WTC11 (cell line): ENCODE results near the gene TTC7B. TPM values are rescaled to one million over a fixed set of nuclear protein-coding genes. Genes with fewer than 3 reads are reported as not detected.

Experiments used
- ATAC-seq: fragments of 200-7000 bp; cut with Tn5 transposase; 2 replicates; pipeline ENCODE4 v1.10.0; 2021; ENCODE audit warnings: mild to moderate bottlenecking, moderate library complexity
- CTCF ChIA-PET: fragments of 300-600 bp; sonication (Branson Sonifier 250); formaldehyde crosslinking; loops from one replicate; lab custom pipeline; 2021; ENCODE audit warnings: antibody characterized with exemption; lab: Charles Lee
- POLR2A ChIA-PET: fragments of 350-600 bp; sonication (Branson Sonifier 250); formaldehyde crosslinking; loops from one replicate; lab custom pipeline; 2021; ENCODE audit warnings: antibody characterized with exemption; lab: Charles Lee
- DNase-seq: peaks from one replicate; pipeline ENCODE4 v3.0.0; 2021; ENCODE audit warnings: low spot score
- H3K27ac Mint-ChIP-seq: 2 replicates; pipeline ENCODE4 v1.8.0; 2021; ENCODE audit warnings: mixed read lengths
- H3K27me3 Mint-ChIP-seq: 2 replicates; pipeline ENCODE4 v1.8.0; 2021; ENCODE audit warnings: low read depth, mild to moderate bottlenecking, moderate library complexity, mixed read lengths
- H3K36me3 Mint-ChIP-seq: 2 replicates; pipeline ENCODE4 v1.8.0; 2021; ENCODE audit warnings: mixed read lengths
- H3K4me1 Mint-ChIP-seq: 2 replicates; pipeline ENCODE4 v1.8.0; 2022; ENCODE audit warnings: mixed read lengths
- H3K4me3 Mint-ChIP-seq: 2 replicates; pipeline ENCODE4 v1.8.0; 2021; ENCODE audit warnings: mild to moderate bottlenecking, moderate library complexity, mixed read lengths
- H3K9me3 Mint-ChIP-seq: 2 replicates; pipeline ENCODE4 v1.8.0; 2021; ENCODE audit warnings: mixed read lengths
- AR ChIP-seq: fragments of 250-450 bp; sonication (Bioruptor Pico); IDR thresholded peaks from 2 replicates; pipeline ENCODE4 v1.9.0; 2021; ENCODE audit warnings: mild to moderate bottlenecking
- EMX1 ChIP-seq: fragments of 250-450 bp; sonication (Bioruptor Pico); IDR thresholded peaks from 2 replicates; pipeline ENCODE4 v1.8.0; 2021; ENCODE audit warnings: mild to moderate bottlenecking
- FOXK1 ChIP-seq: sonication (generic); formaldehyde crosslinking; IDR thresholded peaks from 2 replicates; pipeline ENCODE4 v1.8.0; 2022; ENCODE audit warnings: mild to moderate bottlenecking, moderate library complexity, missing genetic modification reagents
- KAT7 ChIP-seq: sonication (generic); formaldehyde crosslinking; IDR thresholded peaks from 2 replicates; pipeline ENCODE4 v1.8.1; 2023; ENCODE audit warnings: missing genetic modification reagents, mild to moderate bottlenecking, borderline replicate concordance
- MXD4 ChIP-seq: fragments of 250-450 bp; sonication (Bioruptor Pico); IDR thresholded peaks from 2 replicates; pipeline ENCODE4 v1.8.0; 2021; ENCODE audit warnings: mild to moderate bottlenecking, moderate library complexity, borderline replicate concordance
- NFYB ChIP-seq: sonication (generic); formaldehyde crosslinking; conservative IDR thresholded peaks from 2 replicates; pipeline ENCODE4 v1.8.0; 2022; ENCODE audit warnings: low read depth, missing genetic modification reagents
- RELA ChIP-seq: sonication (generic); formaldehyde crosslinking; IDR thresholded peaks from 2 replicates; pipeline ENCODE4 v1.8.1; 2022; ENCODE audit warnings: missing genetic modification reagents, mild to moderate bottlenecking, borderline replicate concordance
- RORB ChIP-seq: fragments of 250-450 bp; sonication (Bioruptor Pico); IDR thresholded peaks from 2 replicates; pipeline ENCODE4 v1.9.0; 2021; ENCODE audit warnings: mild to moderate bottlenecking
- TCF7 ChIP-seq: sonication (generic); formaldehyde crosslinking; IDR thresholded peaks from 2 replicates; pipeline ENCODE4 v1.8.0; 2022; ENCODE audit warnings: mild to moderate bottlenecking, low read depth, missing genetic modification reagents, moderate library complexity
- TEAD4 ChIP-seq: sonication (generic); formaldehyde crosslinking; IDR thresholded peaks from 2 replicates; pipeline ENCODE4 v1.8.0; 2022; ENCODE audit warnings: mild to moderate bottlenecking, missing genetic modification reagents
- ZBTB21 ChIP-seq: sonication (generic); formaldehyde crosslinking; IDR thresholded peaks from 2 replicates; pipeline ENCODE4 v1.8.1; 2023; ENCODE audit warnings: mild to moderate bottlenecking, missing genetic modification reagents, borderline replicate concordance
- ZNF263 ChIP-seq: sonication (generic); formaldehyde crosslinking; IDR thresholded peaks from 2 replicates; pipeline ENCODE4 v1.8.1; 2022; ENCODE audit warnings: low read depth, mild to moderate bottlenecking, moderate library complexity, missing genetic modification reagents
- ZSCAN18 ChIP-seq: fragments of 250-450 bp; sonication (Bioruptor Pico); IDR thresholded peaks from 2 replicates; pipeline ENCODE4 v2.1.2; 2022; ENCODE audit warnings: mild to moderate bottlenecking, moderate library complexity
- total RNA-seq: library from RNA; stranded (reverse); gene quantifications from 3 replicates; pipeline ENCODE4 v1.2.3, GENCODE V29; 2021
- TF ChIP-seq, protein P1 (sequence below): sonication (generic); formaldehyde crosslinking; IDR thresholded peaks from 2 replicates; pipeline ENCODE4 v1.8.1; 2023; ENCODE audit warnings: mild to moderate bottlenecking, missing genetic modification reagents, borderline replicate concordance
- TF ChIP-seq, protein P2 (sequence below): sonication (generic); formaldehyde crosslinking; conservative IDR thresholded peaks from 2 replicates; pipeline ENCODE4 v1.8.1; 2023; ENCODE audit warnings: mild to moderate bottlenecking, low read depth, missing genetic modification reagents, moderate library complexity
- TF ChIP-seq, protein P3 (sequence below): sonication (generic); formaldehyde crosslinking; IDR thresholded peaks from 2 replicates; pipeline ENCODE4 v1.8.0; 2022; ENCODE audit warnings: missing genetic modification reagents
- TF ChIP-seq, protein P4 (sequence below): sonication (generic); formaldehyde crosslinking; IDR thresholded peaks from 2 replicates; pipeline ENCODE4 v1.8.1; 2022; ENCODE audit warnings: low read depth, missing genetic modification reagents, borderline replicate concordance

The TTC7B gene
- total RNA-seq, 1 experiment from 2014 or later, result 27.6 TPM

DNA sequence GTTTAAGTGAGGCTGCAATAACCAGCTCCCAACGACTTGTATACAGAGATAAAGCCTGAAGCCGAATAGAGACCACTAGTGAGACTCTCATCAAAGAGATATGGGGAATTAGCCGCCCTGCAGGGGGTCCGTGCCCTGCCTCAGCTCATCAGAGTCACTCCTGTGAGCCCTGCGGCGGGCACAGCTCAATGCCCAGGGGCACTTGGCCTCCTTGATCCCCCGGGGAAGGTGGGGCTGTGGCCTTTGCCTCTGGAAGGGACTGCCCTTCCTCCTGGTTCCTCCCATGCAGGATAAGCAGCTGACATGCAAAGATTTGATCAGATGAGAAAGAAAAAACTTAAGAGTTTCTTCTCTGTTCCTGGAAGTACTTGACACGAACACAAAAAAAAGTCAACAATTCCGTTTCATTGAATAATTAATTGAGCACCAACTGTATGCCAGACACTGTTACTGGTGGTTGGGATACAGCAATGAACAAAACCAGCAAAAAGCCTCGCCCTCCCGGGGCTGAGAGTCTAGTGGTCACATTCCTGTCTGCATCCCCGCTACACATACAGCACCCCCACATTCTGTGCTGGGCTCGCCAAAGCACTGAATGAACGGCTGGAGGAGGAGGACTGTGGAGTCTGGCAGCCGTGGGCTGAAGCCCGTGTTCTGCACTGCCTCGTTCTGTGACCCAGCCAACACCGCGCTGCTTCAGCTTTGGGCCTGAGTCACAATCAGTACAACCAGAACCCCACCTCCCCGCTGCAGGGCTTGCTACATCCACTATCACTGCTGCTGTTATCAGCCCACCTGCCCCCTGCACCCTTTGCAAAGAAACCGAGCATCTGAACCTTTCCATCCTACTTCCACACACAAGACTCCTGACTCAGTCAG lies 10.3 kb downstream of the TTC7B start:
- ChIA-PET CTCF (interaction anchor here (1.2 to 2.1 kb wide), 2 partner anchors 11 to 48 kb away, joined by 4 to 6 read pairs; no protein-coding TSS in a partner anchor), POLR2A (no interaction called here)
- Mint-ChIP-seq H3K27me3 (no peaks in the 10 kb centered on the region), H3K4me1 (peaks cover 14% of the 10 kb centered on the region), H3K36me3 (no peaks in the 10 kb centered on the region), H3K27ac (no peak overlapping the region), H3K9me3 (no peaks in the 10 kb centered on the region), H3K4me3 (no peak overlapping the region)
- DNase-seq (no peak), ATAC-seq (no peak)
- TF ChIP-seq EMX1 (CRISPR knock-in tag), result no peak
- TF ChIP-seq TCF7 (CRISPR knock-in tag), result no peak
- TF ChIP-seq ZNF263 (CRISPR knock-in tag), result no peak
- no peak for TF ChIP-seq KAT7 (CRISPR knock-in tag)
- TF ChIP-seq RORB (CRISPR knock-in tag), result no peak
- TF ChIP-seq, protein P1, sequence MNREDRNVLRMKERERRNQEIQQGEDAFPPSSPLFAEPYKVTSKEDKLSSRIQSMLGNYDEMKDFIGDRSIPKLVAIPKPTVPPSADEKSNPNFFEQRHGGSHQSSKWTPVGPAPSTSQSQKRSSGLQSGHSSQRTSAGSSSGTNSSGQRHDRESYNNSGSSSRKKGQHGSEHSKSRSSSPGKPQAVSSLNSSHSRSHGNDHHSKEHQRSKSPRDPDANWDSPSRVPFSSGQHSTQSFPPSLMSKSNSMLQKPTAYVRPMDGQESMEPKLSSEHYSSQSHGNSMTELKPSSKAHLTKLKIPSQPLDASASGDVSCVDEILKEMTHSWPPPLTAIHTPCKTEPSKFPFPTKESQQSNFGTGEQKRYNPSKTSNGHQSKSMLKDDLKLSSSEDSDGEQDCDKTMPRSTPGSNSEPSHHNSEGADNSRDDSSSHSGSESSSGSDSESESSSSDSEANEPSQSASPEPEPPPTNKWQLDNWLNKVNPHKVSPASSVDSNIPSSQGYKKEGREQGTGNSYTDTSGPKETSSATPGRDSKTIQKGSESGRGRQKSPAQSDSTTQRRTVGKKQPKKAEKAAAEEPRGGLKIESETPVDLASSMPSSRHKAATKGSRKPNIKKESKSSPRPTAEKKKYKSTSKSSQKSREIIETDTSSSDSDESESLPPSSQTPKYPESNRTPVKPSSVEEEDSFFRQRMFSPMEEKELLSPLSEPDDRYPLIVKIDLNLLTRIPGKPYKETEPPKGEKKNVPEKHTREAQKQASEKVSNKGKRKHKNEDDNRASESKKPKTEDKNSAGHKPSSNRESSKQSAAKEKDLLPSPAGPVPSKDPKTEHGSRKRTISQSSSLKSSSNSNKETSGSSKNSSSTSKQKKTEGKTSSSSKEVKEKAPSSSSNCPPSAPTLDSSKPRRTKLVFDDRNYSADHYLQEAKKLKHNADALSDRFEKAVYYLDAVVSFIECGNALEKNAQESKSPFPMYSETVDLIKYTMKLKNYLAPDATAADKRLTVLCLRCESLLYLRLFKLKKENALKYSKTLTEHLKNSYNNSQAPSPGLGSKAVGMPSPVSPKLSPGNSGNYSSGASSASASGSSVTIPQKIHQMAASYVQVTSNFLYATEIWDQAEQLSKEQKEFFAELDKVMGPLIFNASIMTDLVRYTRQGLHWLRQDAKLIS (CRISPR knock-in tag), result no peak
- TF ChIP-seq RELA (CRISPR knock-in tag), result no peak
- no peak for TF ChIP-seq FOXK1 (CRISPR knock-in tag)
- no peak for TF ChIP-seq TEAD4 (CRISPR knock-in tag)

- H3K4me1 Mint-ChIP-seq, result peaks cover 14% of the 10 kb centered on the region
- no peak overlapping the region for H3K4me3 Mint-ChIP-seq
- no peaks in the 10 kb centered on the region for H3K27me3 Mint-ChIP-seq
- H3K27ac Mint-ChIP-seq, result no peak overlapping the region
- H3K9me3 Mint-ChIP-seq, result no peaks in the 10 kb centered on the region
- ATAC-seq, result no peak
- DNase-seq, result no peak
- H3K36me3 Mint-ChIP-seq, result no peaks in the 10 kb centered on the region
- ChIA-PET POLR2A (no interaction called here), CTCF (interaction anchor here (1.2 to 2.0 kb wide), 3 partner anchors 11 to 47 kb away, joined by 4 to 19 read pairs (median 8); partner anchors contain the start of gene TTC7B)
- TF ChIP-seq RORB (CRISPR knock-in tag), result no peak
- TF ChIP-seq, protein P2, sequence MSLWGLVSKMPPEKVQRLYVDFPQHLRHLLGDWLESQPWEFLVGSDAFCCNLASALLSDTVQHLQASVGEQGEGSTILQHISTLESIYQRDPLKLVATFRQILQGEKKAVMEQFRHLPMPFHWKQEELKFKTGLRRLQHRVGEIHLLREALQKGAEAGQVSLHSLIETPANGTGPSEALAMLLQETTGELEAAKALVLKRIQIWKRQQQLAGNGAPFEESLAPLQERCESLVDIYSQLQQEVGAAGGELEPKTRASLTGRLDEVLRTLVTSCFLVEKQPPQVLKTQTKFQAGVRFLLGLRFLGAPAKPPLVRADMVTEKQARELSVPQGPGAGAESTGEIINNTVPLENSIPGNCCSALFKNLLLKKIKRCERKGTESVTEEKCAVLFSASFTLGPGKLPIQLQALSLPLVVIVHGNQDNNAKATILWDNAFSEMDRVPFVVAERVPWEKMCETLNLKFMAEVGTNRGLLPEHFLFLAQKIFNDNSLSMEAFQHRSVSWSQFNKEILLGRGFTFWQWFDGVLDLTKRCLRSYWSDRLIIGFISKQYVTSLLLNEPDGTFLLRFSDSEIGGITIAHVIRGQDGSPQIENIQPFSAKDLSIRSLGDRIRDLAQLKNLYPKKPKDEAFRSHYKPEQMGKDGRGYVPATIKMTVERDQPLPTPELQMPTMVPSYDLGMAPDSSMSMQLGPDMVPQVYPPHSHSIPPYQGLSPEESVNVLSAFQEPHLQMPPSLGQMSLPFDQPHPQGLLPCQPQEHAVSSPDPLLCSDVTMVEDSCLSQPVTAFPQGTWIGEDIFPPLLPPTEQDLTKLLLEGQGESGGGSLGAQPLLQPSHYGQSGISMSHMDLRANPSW (CRISPR knock-in tag), result no peak
- no peak for TF ChIP-seq NFYB (CRISPR knock-in tag)
- TF ChIP-seq EMX1 (CRISPR knock-in tag), result no peak
- TF ChIP-seq, protein P3, sequence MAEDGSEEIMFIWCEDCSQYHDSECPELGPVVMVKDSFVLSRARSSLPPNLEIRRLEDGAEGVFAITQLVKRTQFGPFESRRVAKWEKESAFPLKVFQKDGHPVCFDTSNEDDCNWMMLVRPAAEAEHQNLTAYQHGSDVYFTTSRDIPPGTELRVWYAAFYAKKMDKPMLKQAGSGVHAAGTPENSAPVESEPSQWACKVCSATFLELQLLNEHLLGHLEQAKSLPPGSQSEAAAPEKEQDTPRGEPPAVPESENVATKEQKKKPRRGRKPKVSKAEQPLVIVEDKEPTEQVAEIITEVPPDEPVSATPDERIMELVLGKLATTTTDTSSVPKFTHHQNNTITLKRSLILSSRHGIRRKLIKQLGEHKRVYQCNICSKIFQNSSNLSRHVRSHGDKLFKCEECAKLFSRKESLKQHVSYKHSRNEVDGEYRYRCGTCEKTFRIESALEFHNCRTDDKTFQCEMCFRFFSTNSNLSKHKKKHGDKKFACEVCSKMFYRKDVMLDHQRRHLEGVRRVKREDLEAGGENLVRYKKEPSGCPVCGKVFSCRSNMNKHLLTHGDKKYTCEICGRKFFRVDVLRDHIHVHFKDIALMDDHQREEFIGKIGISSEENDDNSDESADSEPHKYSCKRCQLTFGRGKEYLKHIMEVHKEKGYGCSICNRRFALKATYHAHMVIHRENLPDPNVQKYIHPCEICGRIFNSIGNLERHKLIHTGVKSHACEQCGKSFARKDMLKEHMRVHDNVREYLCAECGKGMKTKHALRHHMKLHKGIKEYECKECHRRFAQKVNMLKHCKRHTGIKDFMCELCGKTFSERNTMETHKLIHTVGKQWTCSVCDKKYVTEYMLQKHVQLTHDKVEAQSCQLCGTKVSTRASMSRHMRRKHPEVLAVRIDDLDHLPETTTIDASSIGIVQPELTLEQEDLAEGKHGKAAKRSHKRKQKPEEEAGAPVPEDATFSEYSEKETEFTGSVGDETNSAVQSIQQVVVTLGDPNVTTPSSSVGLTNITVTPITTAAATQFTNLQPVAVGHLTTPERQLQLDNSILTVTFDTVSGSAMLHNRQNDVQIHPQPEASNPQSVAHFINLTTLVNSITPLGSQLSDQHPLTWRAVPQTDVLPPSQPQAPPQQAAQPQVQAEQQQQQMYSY, result no peak
- no peak for TF ChIP-seq ZSCAN18 (CRISPR knock-in tag)
- TF ChIP-seq MXD4 (CRISPR knock-in tag), result no peak
- TF ChIP-seq KAT7 (CRISPR knock-in tag), result no peak
- TF ChIP-seq, protein P4, sequence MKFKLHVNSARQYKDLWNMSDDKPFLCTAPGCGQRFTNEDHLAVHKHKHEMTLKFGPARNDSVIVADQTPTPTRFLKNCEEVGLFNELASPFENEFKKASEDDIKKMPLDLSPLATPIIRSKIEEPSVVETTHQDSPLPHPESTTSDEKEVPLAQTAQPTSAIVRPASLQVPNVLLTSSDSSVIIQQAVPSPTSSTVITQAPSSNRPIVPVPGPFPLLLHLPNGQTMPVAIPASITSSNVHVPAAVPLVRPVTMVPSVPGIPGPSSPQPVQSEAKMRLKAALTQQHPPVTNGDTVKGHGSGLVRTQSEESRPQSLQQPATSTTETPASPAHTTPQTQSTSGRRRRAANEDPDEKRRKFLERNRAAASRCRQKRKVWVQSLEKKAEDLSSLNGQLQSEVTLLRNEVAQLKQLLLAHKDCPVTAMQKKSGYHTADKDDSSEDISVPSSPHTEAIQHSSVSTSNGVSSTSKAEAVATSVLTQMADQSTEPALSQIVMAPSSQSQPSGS (CRISPR knock-in tag), result no peak
- TF ChIP-seq AR, result no peak
- no peak for TF ChIP-seq ZBTB21 (CRISPR knock-in tag)
These were observed 11.2 kb downstream of the TTC7B start for GRCh38 chr14:90805084-90805391.
